ENCODE measurements around the gene SCFD2.
"Not testable (repeated sequence)": the region's sequence is repeated elsewhere in the genome, so short reads cannot be mapped to it uniquely, and the experiment has no call there.

The SCFD2 gene

DNA sequence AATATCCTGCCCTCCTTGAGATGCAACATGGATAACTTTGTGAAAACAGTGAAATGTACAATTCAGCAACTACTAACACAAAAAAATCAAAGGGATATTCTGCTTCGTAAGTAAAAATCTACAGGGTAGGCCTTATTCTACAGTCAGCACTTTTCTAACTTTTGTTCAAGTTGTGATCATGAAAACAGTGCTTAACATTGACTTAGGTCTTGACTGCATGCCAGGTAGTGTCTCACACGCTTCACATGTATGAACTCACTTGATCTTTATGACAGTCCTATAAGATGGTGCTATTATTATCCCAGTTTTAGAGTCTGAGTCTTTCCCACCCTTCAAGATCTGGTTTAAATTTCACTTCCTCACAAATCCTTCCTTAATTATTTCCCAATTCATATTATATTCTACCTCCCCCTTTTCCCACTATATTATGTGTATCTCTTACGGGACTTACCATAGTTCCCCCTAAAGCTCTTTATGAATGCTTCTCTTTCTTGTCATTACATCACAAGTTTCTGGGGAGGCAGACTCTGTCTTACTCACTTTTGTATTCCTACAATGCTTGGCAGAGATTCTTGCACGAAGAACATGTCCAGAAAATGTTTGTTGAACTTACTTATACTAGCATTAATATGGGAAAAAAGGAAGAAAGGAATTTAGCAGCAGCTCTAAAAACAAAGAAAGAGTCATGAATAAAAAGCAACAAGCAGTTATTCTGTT is 179.8 kb downstream of the SCFD2 start:
- DNase-seq: no peak

GRCh38 chr4:53183754-53184153 is 182.1 kb downstream of the SCFD2 start:
- DNase-seq: no peak

- DNase-seq: not testable (repeated sequence)
Observed at GRCh38 chr4:53177751-53178150, 188.1 kb downstream of the SCFD2 start.

- DNase-seq: no peak
Observed at GRCh38 chr4:53175640-53176039, 190.2 kb downstream of the SCFD2 start.

DNA sequence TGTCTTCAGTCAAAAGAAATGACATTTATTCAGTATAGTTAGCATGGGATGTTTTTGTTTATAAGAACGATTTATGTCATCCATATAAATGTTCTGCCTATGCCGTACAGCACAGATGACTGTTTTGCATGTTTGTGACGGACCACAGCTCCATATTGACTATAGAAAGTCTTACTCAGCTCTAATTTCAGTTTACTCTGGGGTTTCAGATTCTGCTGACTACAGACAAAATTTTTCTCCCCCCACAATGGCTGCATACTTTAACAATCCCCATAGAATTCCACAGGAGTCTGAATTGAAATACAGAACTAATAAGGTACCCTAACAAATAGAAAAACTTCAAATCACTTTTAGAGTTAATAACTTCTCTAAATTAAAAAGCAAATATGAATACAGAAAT is 191.0 kb downstream of the SCFD2 start:
- DNase-seq: no peak

DNA sequence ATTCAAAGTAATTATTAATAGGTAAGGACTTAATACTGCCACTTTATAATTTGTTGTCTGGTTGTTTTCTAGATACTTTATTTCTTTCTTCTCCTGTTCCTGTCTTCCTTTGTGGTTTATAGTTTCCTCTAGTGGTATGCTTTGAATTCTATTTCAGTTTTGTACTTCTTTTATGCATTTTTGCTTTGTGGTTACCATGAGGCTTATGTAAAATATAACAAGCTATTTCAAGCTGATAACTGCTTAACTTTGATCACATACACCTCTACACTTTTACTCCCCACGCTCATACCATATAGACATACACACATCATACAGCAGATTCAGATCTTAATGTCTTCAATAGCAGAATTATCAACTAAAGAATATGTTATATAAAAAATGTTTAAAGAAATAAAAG is 192.3 kb downstream of the SCFD2 start:
- DNase-seq: no peak

- DNase-seq: no peak
Observed at GRCh38 chr4:53171797-53172196, 194.1 kb downstream of the SCFD2 start.

DNA sequence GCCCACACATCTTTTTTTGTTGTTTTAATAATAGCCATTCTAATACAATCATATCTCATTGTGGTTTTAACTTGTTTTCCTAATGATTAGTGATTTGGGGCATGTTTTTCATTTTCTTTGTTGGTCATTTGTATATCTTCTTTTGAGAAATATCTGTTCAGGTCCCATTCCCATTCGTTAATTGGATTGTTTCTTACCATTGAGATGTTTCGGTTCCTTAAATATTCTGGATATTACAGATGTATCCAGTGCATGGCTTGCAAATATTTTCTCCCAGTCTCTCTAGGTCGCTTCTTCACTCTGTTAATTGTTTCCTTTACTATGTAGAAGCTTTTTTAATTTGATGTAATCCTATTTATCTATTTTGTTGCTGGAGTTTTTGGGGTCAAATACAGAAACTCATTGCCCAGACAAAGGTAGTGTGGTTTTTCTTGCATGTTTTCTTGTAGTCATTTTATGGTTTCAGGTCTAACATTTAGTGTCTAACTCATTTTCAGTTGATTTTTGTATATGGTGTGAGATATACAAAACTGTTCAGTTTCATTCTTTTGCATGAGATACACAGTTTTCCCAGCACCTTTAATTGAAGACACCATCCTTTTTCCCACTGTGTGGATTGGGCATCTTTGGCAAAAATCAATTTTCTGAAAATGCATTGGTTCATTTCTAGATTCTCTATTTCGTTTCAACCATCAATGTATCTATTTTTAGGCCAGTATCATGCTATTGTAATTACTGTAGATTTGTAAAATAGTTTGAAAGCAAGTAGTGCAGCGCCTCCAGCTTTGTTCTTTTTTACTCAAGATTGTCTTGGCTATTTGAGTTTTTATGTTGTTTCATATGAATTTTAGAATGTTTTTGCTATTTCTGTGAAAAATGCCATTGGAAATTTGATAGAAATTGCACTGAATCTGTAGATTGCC is 195.9 kb downstream of the SCFD2 start:
- no peak for DNase-seq

- DNase-seq: no peak
Observed at GRCh38 chr4:53168228-53168627, 197.6 kb downstream of the SCFD2 start.

DNA sequence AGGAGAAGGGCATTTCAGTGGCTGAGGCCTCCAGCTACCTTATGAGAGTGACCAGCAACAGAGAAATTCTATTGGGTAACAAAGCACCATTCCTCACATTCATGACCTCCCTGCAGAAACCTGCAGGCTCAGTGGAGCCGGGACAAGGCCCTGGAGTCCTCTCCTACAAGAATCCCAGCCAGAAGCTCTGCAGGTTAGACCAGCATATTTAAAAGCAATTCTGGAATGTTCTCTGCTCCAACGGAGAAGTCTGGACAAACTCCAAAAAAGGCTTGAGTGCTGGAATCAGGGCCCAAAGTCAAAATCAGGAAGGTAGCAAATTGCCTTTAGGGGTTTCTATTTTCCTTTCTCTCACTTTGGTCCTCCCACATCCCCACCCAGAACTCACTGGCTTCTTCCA is 202.9 kb downstream of the SCFD2 start:
- DNase-seq: no peak

GRCh38 chr4:53161787-53162433 is 204.0 kb downstream of the SCFD2 start:
- DNase-seq: no peak

DNA sequence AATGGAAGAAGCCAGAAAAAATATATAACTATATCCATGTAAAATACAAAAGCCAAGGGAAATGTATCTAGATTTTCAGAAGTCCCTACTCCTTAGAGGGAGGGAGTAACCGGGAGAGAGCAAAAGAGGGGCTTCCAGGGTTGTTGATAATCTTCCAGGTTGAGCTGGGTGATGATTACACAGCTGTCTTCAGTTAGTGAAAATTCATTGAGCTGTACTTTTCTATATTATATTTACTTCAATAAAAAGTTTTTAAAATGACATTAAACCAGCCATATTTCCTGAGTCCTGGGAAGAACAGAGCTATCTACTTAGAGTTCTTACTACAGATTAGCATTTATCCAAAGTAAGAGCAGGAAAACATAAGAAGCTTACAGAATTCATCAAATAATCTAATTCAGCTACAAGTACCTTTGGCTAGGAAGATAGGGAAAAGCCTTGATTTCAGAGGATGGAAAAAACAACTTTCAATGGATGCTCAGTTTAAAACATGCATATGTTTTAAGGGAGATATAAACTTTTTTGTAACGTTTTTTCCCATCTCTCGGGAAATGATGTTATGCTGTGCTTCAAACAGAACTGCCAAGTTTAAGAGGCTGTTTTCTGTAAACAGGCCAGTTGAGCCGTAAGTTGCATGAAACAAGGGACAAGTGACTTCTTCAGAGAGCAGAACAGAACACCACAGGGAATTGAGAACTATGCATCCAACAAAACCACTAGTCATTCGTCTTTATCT is 204.6 kb downstream of the SCFD2 start:
- DNase-seq: no peak

DNA sequence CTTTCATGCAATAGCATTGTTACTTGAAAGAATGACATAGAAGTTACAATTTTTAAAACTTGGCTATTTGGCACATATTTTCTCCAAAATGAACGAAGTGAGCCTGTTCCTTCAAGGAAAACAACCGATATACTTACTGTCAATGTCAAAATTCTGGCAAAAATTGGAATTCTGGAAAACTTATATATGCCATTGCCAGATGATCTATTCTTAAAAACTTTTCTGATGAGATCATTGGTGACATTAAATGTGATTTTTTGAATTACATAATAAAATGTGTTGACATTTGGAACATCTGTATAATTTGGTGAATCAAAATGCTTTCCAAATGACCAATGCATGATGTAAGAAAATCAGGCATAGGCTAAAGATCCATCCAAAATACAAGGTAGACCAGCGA is 209.0 kb downstream of the SCFD2 start:
- DNase-seq: no peak

GRCh38 chr4:53152467-53152866 is 213.4 kb downstream of the SCFD2 start:
- DNase-seq: no peak

- DNase-seq: no peak
Observed at GRCh38 chr4:53151489-53151788, 214.4 kb downstream of the SCFD2 start.

DNA sequence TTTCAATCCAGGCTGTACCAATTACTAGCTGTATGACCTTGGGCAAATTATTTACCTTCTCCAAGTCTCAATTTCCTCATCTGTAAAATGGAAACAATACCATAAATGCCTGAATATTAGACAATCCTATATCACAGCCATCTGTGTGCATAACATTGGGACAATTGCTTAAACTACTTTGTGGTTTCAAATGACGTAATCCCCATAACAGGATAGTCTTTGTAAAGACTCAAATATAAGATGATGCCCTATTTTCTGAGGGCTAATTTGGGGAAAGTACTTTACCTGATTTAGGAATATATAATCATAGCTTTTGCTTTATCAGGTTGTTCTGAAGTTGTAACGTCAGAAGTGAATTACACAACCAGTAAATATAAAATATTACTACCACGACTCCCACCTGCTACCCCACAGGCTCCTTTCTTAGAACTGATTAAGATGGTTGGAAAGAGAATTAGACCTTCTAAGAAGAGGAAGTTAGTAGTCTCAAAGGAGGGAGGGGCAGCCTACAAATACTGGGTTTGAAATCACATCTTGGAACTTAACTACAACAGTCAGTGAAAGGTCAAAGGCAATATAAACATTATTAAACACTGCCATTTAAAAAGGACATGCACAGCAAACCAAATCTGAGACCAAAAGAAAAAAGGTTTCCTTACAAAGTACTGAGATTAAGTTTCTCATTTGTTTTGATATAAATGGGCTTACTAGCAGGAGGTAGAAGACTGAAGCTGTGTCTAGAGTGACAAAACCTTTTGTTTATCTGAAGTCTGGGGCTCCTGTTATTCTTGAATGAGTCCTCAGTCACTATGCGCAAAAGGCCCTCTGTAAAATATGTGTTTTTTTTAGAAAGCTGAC is 215.0 kb downstream of the SCFD2 start:
- DNase-seq: no peak

GRCh38 chr4:53147711-53148110 is 218.2 kb downstream of the SCFD2 start:
- DNase-seq: no peak

- no peak for DNase-seq
Observed at GRCh38 chr4:53147197-53147596, 218.7 kb downstream of the SCFD2 start.

- no peak for DNase-seq
Observed at GRCh38 chr4:53141308-53141707, 224.6 kb downstream of the SCFD2 start.

- not testable (repeated sequence) for DNase-seq
Observed at GRCh38 chr4:53139256-53139655, 226.6 kb downstream of the SCFD2 start.

GRCh38 chr4:53137468-53137867 is 228.4 kb downstream of the SCFD2 start:
- DNase-seq: no peak

DNA sequence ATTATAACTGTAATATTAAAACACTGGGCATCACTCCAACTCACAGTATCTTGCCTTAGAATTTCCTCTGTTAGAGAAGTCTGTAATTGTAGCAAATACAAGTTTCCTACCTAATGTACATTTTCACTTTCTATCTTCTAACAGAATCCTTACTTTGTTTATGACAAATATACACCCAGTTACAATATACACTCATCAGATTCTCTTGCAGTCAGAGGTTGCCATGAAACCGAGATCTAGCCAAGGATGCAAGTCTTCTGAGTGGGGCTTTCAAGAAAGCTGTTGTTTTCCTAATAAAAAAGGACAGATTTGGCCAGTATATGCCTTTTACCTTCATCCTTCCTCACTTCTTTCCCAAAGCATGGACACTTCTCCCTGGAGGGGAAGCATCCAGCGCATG is 228.9 kb downstream of the SCFD2 start:
- DNase-seq: no peak
